Glomerular visceral epithelial cell (primary cell): ENCODE results near the gene ZNF281.
"Not testable (repeated sequence)": the region's sequence is repeated elsewhere in the genome, so short reads cannot be mapped to it uniquely, and the experiment has no call there.

Source experiments
- DNase-seq: peaks from one replicate; pipeline ENCODE4 v3.0.0-alpha.2; 2016; ENCODE audit errors: extremely low spot score

The ZNF281 gene, protein sequence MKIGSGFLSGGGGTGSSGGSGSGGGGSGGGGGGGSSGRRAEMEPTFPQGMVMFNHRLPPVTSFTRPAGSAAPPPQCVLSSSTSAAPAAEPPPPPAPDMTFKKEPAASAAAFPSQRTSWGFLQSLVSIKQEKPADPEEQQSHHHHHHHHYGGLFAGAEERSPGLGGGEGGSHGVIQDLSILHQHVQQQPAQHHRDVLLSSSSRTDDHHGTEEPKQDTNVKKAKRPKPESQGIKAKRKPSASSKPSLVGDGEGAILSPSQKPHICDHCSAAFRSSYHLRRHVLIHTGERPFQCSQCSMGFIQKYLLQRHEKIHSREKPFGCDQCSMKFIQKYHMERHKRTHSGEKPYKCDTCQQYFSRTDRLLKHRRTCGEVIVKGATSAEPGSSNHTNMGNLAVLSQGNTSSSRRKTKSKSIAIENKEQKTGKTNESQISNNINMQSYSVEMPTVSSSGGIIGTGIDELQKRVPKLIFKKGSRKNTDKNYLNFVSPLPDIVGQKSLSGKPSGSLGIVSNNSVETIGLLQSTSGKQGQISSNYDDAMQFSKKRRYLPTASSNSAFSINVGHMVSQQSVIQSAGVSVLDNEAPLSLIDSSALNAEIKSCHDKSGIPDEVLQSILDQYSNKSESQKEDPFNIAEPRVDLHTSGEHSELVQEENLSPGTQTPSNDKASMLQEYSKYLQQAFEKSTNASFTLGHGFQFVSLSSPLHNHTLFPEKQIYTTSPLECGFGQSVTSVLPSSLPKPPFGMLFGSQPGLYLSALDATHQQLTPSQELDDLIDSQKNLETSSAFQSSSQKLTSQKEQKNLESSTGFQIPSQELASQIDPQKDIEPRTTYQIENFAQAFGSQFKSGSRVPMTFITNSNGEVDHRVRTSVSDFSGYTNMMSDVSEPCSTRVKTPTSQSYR

GRCh38 chr1:200409761-200410565, at the start of gene ZNF281:
TSS of gene ZNF281 (minus strand) at chr1:200410036. CDS start at chr1:200409705, 331 bp downstream.
- DNase-seq: peak; percentile 93

GRCh38 chr1:200458780-200459179, 48.9 kb upstream of the ZNF281 start:
- DNase-seq: no peak

DNA sequence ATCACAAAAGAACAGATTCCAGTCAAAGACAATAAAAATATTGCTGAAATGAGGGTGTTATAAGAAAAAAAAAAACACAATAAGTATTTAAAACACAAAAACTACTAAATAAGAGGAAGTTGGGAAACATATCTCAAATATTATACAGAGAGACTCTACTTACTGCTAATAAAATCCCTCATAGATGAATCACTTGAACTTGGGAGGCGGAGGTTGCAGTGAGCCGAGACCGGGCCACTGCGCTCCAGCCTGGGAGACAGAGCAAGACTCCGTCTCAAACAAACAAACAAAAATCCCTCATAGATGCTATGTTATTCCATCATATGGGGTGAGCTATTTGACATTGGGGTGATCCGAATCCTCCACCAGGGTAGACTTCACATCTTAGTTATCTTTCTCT, 48.0 kb upstream of the ZNF281 start:
- no peak for DNase-seq

GRCh38 chr1:200454425-200454824, 44.6 kb upstream of the ZNF281 start:
- DNase-seq: no peak

- no peak for DNase-seq
These were observed 43.7 kb upstream of the ZNF281 start for GRCh38 chr1:200453553-200453905.

- DNase-seq: no peak
These were observed 43.2 kb upstream of the ZNF281 start for GRCh38 chr1:200452850-200453552.

DNA sequence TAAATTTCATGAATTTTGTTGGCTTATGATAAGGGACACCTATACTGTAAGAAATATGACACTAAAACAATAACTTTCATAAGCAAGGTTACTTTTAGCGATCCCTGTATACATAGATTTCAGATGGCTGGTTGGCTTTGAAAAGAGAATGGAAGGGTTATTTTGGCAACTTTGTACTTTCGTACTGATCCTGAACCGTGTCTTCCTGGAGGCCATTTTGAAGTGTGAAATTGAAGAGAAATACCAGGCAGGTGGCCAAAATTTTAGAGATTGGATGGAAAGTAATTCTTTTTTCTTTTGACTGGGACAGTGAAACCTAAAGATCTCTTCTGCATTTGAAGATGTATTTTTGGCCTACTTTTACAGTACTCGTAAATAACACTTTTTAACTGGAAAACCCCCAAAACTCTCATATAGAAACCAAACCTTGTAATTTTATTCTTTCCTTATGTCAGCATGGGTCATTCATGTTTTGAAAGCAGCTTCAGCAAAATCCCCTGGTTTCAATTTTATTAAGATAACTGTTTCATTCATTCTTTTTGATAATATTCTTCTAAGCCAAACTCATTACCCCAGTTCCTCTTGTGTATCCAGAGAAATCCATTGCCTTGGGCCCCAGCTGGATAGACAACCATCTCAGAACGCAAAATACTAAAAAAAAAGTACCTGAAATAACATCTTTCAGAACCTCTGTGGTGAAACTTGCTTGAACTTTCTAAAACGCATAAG, 38.4 kb upstream of the ZNF281 start:
- DNase-seq: no peak

DNA sequence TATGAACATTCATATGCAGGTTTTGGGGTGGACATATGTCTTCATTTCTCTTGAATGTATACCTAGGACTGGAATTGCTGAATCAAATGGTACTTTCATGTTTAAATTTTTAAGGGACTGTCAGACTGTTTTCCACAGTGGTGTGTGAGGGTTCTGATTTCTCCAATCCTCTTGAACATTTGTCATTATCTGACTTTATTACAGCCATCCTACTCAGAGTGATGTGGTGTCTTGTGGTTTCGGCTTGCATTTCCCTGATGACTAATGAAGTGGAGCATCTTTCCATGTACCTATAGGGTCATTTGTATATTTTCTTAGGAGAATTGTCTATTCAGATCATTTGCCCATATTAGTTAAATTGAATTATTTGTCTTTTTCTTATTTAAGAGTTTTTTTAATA, 35.4 kb upstream of the ZNF281 start:
- DNase-seq: peak; percentile 48

DNA sequence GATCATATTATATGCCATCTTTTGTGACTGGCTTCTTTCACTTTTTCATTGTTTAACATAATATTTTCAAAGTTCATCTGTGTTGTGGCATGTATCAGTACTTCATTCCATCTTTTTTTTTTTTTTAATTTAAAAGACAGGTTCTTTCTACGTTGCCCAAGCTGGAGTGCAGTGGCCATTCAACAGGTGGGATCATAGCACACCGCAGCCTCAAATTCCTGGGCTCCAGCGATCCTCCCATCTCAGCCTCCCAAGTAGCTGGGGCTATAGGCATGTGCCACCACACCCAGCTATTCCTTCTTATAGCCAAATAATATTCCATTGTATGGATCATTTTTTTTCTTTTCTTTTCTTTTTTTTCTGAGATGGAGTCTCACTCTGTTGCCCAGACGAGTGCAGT, 34.6 kb upstream of the ZNF281 start:
- no peak for DNase-seq

- no peak for DNase-seq
These were observed 34.0 kb upstream of the ZNF281 start for GRCh38 chr1:200443860-200444259.

GRCh38 chr1:200442537-200443156, 32.8 kb upstream of the ZNF281 start:
- no peak for DNase-seq

- DNase-seq: no peak
These were observed 32.2 kb upstream of the ZNF281 start for GRCh38 chr1:200442023-200442422.

DNA sequence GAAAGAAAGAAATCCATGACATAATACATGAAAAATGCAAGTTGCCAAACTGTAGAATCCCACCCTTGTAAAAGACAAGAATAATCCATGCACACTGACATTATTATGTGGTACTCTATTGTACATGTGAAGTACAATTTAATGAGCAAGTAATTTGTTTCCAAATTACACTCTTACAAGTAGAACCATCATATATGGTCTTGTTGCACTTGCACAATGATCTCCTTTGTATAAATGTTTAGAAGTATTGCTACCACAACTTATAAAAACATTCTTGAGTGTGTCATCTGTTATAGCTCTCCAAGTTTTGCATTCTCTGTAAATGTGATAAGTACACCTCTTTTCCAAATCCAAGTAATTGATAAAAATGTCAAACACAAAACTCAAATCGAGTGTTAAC, 29.1 kb upstream of the ZNF281 start:
- DNase-seq: no peak

DNA sequence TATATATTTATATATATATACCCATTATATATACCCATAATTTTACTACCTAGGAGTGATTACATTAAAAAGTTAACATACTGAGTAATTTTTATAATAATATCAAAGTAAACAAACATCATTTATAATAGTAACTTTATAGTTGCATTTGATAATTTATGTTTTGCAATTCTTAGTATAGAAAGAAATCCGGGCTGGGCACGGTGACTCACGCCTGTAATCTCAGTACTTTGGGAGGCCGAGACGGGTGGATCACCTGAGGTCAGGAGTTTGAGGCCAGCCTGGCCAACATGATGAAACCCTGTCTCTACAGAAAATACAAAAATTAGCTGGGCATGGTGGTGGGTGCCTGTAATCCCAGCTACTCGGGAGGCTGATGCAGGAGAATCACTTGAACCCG, 28.6 kb upstream of the ZNF281 start:
- not testable (repeated sequence) for DNase-seq

DNA sequence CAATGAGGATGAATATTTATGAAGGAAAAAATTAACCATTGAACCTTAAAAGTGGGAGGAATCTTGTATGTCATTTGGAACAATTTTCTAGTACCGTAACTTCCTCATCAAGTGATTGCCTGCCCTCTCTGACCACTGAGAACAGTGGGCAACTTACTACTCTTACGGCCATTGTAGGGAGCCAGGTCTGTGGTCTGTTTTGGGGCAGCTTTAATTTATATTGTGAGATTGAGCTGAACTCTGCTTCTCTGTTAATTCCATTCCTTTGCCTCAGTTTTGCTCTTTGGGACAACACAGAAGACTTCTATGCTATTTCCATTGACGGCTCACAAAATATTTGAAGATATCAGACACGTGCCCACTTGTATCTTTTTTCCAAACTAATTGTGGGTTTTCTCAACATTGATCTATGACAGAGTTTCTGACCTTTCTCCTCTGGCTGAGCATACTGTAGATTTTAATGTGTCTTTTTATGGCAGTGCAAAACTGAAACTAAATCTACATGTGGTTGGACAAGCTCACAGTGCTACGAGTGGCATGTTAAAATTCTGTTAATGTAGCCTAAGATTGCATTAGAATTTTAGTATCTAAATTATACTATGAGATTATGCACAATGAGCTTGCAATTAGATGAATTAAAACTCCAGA, 27.8 kb upstream of the ZNF281 start:
- peak; percentile 15 for DNase-seq

DNA sequence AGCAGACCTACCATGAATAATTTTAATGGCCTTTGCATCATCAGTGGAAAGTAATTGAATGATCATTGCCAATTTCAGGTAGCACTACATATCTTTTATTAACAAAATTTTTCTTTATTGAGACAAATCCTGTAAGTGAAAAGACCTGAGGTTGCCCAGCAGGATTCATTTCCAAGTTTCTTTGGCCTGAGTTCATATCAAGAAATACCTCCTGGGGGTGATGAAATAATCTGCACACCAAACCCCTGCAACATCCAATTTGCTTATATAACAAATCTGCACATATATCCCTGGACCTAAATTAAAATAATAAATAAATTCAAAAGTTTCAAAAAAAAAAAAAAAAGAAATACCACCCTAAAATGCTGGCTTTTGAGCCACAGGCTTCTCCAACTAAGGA, 27.3 kb upstream of the ZNF281 start:
- DNase-seq: no peak

DNA sequence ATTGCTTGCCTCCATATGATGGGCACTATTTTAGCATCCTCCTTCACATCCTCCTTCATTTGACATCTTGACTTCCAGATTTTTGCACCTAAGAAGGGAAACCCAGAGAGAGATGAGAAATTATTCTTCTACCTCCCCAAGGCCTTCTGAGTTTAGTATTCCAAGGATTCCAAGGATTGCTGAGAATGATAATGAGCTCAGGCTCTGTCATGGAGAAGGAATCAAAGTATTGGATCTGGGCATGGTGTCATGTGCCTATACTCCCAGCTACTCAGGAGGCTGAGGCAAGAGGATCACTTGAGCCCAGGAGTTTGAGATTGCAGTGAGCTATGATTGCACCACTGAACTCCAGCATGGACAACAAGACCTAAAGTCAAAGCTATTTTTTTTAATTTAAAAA, 26.6 kb upstream of the ZNF281 start:
- DNase-seq: no peak

- DNase-seq: no peak
These were observed 25.5 kb upstream of the ZNF281 start for GRCh38 chr1:200435200-200435780.

DNA sequence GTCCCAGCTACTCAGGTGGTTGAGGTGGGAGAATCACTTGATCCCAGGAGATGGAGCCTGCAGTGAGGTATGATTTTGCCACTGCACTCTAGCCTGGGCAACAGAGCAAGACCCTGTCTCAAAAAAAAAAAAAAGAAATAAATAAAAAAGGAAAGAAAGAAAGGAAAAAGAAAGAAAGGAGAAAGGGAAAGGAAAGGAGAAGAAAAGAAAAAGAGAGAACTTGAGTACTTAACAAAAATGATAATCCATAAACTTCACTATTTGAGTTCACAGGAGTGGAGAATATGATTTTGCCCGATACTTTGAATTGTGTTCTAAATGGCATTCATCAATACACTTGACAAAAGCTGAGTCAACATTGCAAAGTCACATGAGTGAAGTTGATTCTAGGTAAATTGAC, 23.8 kb upstream of the ZNF281 start:
- no peak for DNase-seq
